ENCODE data around the gene HOATZ. TPM values are rescaled to one million over a fixed set of nuclear protein-coding genes. Genes with fewer than 3 reads are reported as not detected.

The HOATZ gene
- total RNA-seq, 1 experiment from 2014 or later: not detected

GRCh38 chr11:111549869-111550203 is 35.3 kb downstream of the HOATZ start:
- BruUV-seq (replicated peaks): no TSS peak
- RAD21 ChIA-PET (ENCODE audit: low non-redundant PET in 1 of 2, low total read pairs in 2 of 2, uncharacterized antibody in 2 of 2, unreplicated experiment in 2 of 2): no interaction called here
- Histone ChIP-seq H2AFZ (ENCODE audit: low read depth, low read length, poor library complexity, severe bottlenecking) (no peak overlapping the region), H3K27me3 (ENCODE audit: insufficient read depth, low read length) (no peaks in the 10 kb centered on the region), H3K4me1 (ENCODE audit: control insufficient read depth in 1 of 2, insufficient read depth in 2 of 2, low read length in 2 of 2) (peaks cover 0 to 7% of the 10 kb centered on the region in 2 experiments; a peak in 2 of 4 replicates), H3K36me3 (ENCODE audit: control insufficient read depth in 1 of 2, insufficient read depth in 2 of 2, low read length in 2 of 2) (no peaks in the 10 kb centered on the region), H3K9me2 (ENCODE audit: insufficient read depth) (no peaks in the 10 kb centered on the region), H3K9me3 (ENCODE audit: control insufficient read depth in 1 of 2, insufficient read depth in 1 of 2, low read depth in 1 of 2, low read length in 2 of 2) (no peaks in the 10 kb centered on the region), H4K20me1 (ENCODE audit: insufficient read depth) (no peaks in the 10 kb centered on the region), H3K27ac (ENCODE audit: low read depth, low read length) (no peak overlapping the region), H3K9ac (ENCODE audit: low read length) (no peak overlapping the region), H3K4me3 (replicated peaks in 1 of 2; ENCODE audit: low read depth in 1 of 2, low read length in 2 of 2) (no peak overlapping the region), H3K79me2 (ENCODE audit: insufficient read depth, low read length) (no peaks in the 10 kb centered on the region), H3K4me2 (ENCODE audit: low read length) (no peak overlapping the region)
- CTCF ChIA-PET: interaction anchor here (1.6 kb wide), 1 partner anchor 114 kb away, joined by 3 read pairs; no protein-coding TSS in a partner anchor
- POLR2A ChIA-PET: no interaction called here
- ATAC-seq: no peak
- no peak for DNase-seq (ENCODE audit: low read depth, low spot score)
- TF ChIP-seq, protein P1, sequence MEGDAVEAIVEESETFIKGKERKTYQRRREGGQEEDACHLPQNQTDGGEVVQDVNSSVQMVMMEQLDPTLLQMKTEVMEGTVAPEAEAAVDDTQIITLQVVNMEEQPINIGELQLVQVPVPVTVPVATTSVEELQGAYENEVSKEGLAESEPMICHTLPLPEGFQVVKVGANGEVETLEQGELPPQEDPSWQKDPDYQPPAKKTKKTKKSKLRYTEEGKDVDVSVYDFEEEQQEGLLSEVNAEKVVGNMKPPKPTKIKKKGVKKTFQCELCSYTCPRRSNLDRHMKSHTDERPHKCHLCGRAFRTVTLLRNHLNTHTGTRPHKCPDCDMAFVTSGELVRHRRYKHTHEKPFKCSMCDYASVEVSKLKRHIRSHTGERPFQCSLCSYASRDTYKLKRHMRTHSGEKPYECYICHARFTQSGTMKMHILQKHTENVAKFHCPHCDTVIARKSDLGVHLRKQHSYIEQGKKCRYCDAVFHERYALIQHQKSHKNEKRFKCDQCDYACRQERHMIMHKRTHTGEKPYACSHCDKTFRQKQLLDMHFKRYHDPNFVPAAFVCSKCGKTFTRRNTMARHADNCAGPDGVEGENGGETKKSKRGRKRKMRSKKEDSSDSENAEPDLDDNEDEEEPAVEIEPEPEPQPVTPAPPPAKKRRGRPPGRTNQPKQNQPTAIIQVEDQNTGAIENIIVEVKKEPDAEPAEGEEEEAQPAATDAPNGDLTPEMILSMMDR (IDR thresholded peaks at IDR 0.05 in 2 of 3, conservative IDR thresholded peaks at IDR 0.05 in 1 of 3; ENCODE audit: borderline replicate concordance in 1 of 3, insufficient read depth in 1 of 3, low read depth in 2 of 3, low read length in 2 of 3): no peak
- TF ChIP-seq SP1 (IDR thresholded peaks at IDR 0.05; ENCODE audit: low read depth) (no peak), ZNF274 (IDR thresholded peaks at IDR 0.05; ENCODE audit: low read depth, low read length) (no peak), SRF (IDR thresholded peaks at IDR 0.05; ENCODE audit: low read depth) (no peak), CEBPB (IDR thresholded peaks at IDR 0.05; ENCODE audit: low read depth) (no peak), MAX (IDR thresholded peaks at IDR 0.05) (no peak), POLR2A (IDR thresholded peaks at IDR 0.05; ENCODE audit: borderline replicate concordance, extremely low read depth, insufficient read depth, insufficient read length) (no peak), EZH2 (IDR thresholded peaks at IDR 0.05) (no peak), REST (IDR thresholded peaks at IDR 0.05; ENCODE audit: low read depth) (no peak)
- intact Hi-C loops (cut with micrococcal nuclease): no loop called here
